Measurements from ENCODE around the gene GPR108.

GPR108 gene

GRCh38 chr19:6694147-6694815 lies 43.1 kb downstream of the GPR108 start:
- ChIA-PET POLR2A (no interaction called here), CTCF (no interaction called here)

GRCh38 chr19:6693681-6694080 lies 43.7 kb downstream of the GPR108 start:
- no peak for DNase-seq (ENCODE audit: extremely low spot score)
- CTCF ChIA-PET: no interaction called here
- TF ChIP-seq L3MBTL2 (conservative IDR thresholded peaks at IDR 0.05) (no peak), TARDBP (IDR thresholded peaks at IDR 0.05) (no peak), SP1 (IDR thresholded peaks at IDR 0.05) (no peak)
- POLR2A ChIA-PET: no interaction called here

More at GRCh38 chr19:6694147-6694815, 43.1 kb downstream of the GPR108 start:
- no peak for DNase-seq (ENCODE audit: extremely low spot score)
- no peak for TF ChIP-seq NFRKB (IDR thresholded peaks at IDR 0.05)
- no peak for TF ChIP-seq FOXK2 (IDR thresholded peaks at IDR 0.05)
- no peak for TF ChIP-seq ARNT (IDR thresholded peaks at IDR 0.05)
- TF ChIP-seq CTBP1 (IDR thresholded peaks at IDR 0.05; ENCODE audit: borderline replicate concordance): no peak
- no peak for TF ChIP-seq SUZ12 (IDR thresholded peaks at IDR 0.05)
- TF ChIP-seq FOXA1 (IDR thresholded peaks at IDR 0.05): no peak
- no peak for TF ChIP-seq ELF4 (IDR thresholded peaks at IDR 0.05)
- no peak for TF ChIP-seq PKNOX1 (IDR thresholded peaks at IDR 0.05)
- TF ChIP-seq SP1 (IDR thresholded peaks at IDR 0.05): no peak
- no peak for TF ChIP-seq LEF1 (IDR thresholded peaks at IDR 0.05; ENCODE audit: borderline replicate concordance)
- TF ChIP-seq BHLHE40 (IDR thresholded peaks at IDR 0.05; ENCODE audit: borderline replicate concordance): no peak
- no peak for TF ChIP-seq L3MBTL2 (conservative IDR thresholded peaks at IDR 0.05)
- TF ChIP-seq HDGF (IDR thresholded peaks at IDR 0.05; ENCODE audit: borderline replicate concordance): no peak
- no peak for TF ChIP-seq ZNF384 (IDR thresholded peaks at IDR 0.05)

- TF ChIP-seq HDGF (IDR thresholded peaks at IDR 0.05; ENCODE audit: borderline replicate concordance) (no peak), CTBP1 (IDR thresholded peaks at IDR 0.05; ENCODE audit: borderline replicate concordance) (no peak), PKNOX1 (IDR thresholded peaks at IDR 0.05) (peak; percentile 91)
- CTCF ChIA-PET: no interaction called here
- POLR2A ChIA-PET: no interaction called here
Observed at GRCh38 chr19:6693056-6693471, 44.3 kb downstream of the GPR108 start.

GRCh38 chr19:6692027-6692426 lies 45.4 kb downstream of the GPR108 start:
- ChIA-PET CTCF (no interaction called here), POLR2A (no interaction called here)
- TF ChIP-seq ZNF384 (IDR thresholded peaks at IDR 0.05) (no peak), FOXK2 (IDR thresholded peaks at IDR 0.05) (no peak), BHLHE40 (IDR thresholded peaks at IDR 0.05; ENCODE audit: borderline replicate concordance) (no peak), HDGF (IDR thresholded peaks at IDR 0.05; ENCODE audit: borderline replicate concordance) (no peak), PKNOX1 (IDR thresholded peaks at IDR 0.05) (no peak), SP1 (IDR thresholded peaks at IDR 0.05) (no peak), LEF1 (IDR thresholded peaks at IDR 0.05; ENCODE audit: borderline replicate concordance) (no peak), ELF4 (IDR thresholded peaks at IDR 0.05) (no peak), SUZ12 (IDR thresholded peaks at IDR 0.05) (no peak), NFRKB (IDR thresholded peaks at IDR 0.05) (no peak), ARNT (IDR thresholded peaks at IDR 0.05) (no peak), FOXM1 (IDR thresholded peaks at IDR 0.05; ENCODE audit: borderline replicate concordance) (no peak), CTBP1 (IDR thresholded peaks at IDR 0.05; ENCODE audit: borderline replicate concordance) (no peak), FOXA1 (IDR thresholded peaks at IDR 0.05) (no peak), L3MBTL2 (conservative IDR thresholded peaks at IDR 0.05) (no peak), TARDBP (IDR thresholded peaks at IDR 0.05) (no peak)
- no peak for DNase-seq (ENCODE audit: extremely low spot score)

More at GRCh38 chr19:6693056-6693471, 44.3 kb downstream of the GPR108 start:
- no peak for DNase-seq (ENCODE audit: extremely low spot score)

GRCh38 chr19:6691342-6691741 lies 46.0 kb downstream of the GPR108 start:
- DNase-seq (ENCODE audit: extremely low spot score): no peak
- ChIA-PET POLR2A (no interaction called here), CTCF (no interaction called here)
- no peak for TF ChIP-seq LEF1 (IDR thresholded peaks at IDR 0.05; ENCODE audit: borderline replicate concordance)
- no peak for TF ChIP-seq PKNOX1 (IDR thresholded peaks at IDR 0.05)
- no peak for TF ChIP-seq ZNF384 (IDR thresholded peaks at IDR 0.05)
- no peak for TF ChIP-seq FOXM1 (IDR thresholded peaks at IDR 0.05; ENCODE audit: borderline replicate concordance)
- no peak for TF ChIP-seq L3MBTL2 (conservative IDR thresholded peaks at IDR 0.05)

- TF ChIP-seq HDGF (IDR thresholded peaks at IDR 0.05; ENCODE audit: borderline replicate concordance): no peak
- TF ChIP-seq FOXK2 (IDR thresholded peaks at IDR 0.05): no peak
- no peak for TF ChIP-seq FOXA1 (IDR thresholded peaks at IDR 0.05)
- no peak for TF ChIP-seq LEF1 (IDR thresholded peaks at IDR 0.05; ENCODE audit: borderline replicate concordance)
- TF ChIP-seq SUZ12 (IDR thresholded peaks at IDR 0.05): no peak
- no peak for TF ChIP-seq SP1 (IDR thresholded peaks at IDR 0.05)
- no peak for TF ChIP-seq ELF4 (IDR thresholded peaks at IDR 0.05)
- no peak for DNase-seq (ENCODE audit: extremely low spot score)
- ChIA-PET POLR2A (no interaction called here), CTCF (no interaction called here)
Observed at GRCh38 chr19:6690160-6690885, 47.1 kb downstream of the GPR108 start.
